Measurements from ENCODE around the gene SIPA1. TPM values are rescaled to one million over a fixed set of nuclear protein-coding genes. Genes with fewer than 3 reads are reported as not detected.

The SIPA1 gene
- total RNA-seq: 10 to 100 TPM; 19.3 to 60.5 (median 33.3) TPM

- DNase-seq (ENCODE audit: low spot score) (no peak), ATAC-seq (ENCODE audit: low FRiP score) (peak; percentile 81)
- TF ChIP-seq CTCF (IDR thresholded peaks at IDR 0.05): no peak
Observed at GRCh38 chr11:65637794-65638419, at the start of gene SIPA1. Gene SIPA1 (plus strand): TSS chr11:65638101. CDS start chr11:65640922, 2,821 bp downstream.

- DNase-seq (ENCODE audit: low spot score): no peak
- TF ChIP-seq CTCF (IDR thresholded peaks at IDR 0.05): no peak
- peak; percentile 43 for ATAC-seq (ENCODE audit: low FRiP score)
Observed at GRCh38 chr11:65588199-65589054, 49.5 kb upstream of the SIPA1 start.

- no peak for TF ChIP-seq CTCF (IDR thresholded peaks at IDR 0.05)
- no peak for DNase-seq (ENCODE audit: low spot score)
Observed at GRCh38 chr11:65589444-65590239, 48.3 kb upstream of the SIPA1 start.

GRCh38 chr11:65590240-65590738 lies 47.6 kb upstream of the SIPA1 start:
- no peak for TF ChIP-seq CTCF (IDR thresholded peaks at IDR 0.05)
- DNase-seq (ENCODE audit: low spot score) (no peak), ATAC-seq (ENCODE audit: low FRiP score) (no peak)

More at GRCh38 chr11:65589444-65590239, 48.3 kb upstream of the SIPA1 start:
- ATAC-seq (ENCODE audit: low FRiP score): no peak

- ATAC-seq (ENCODE audit: low FRiP score) (no peak), DNase-seq (ENCODE audit: low spot score) (no peak)
- no peak for TF ChIP-seq CTCF (IDR thresholded peaks at IDR 0.05)
Observed at GRCh38 chr11:65591939-65592857, 45.7 kb upstream of the SIPA1 start.
